NCI-H345 (cell line): ENCODE results near the gene TEX2.
A peak's percentile ranks its signal among the peaks of the same experiment; 100 is the strongest.

Source experiments
- DNase-seq: peaks from one replicate; lab custom pipeline; 2025; lab: John Stamatoyannopoulos, UW

Gene TEX2

GRCh38 chr17:64115043-64115698 lies 147.9 kb downstream of the TEX2 start:
- no peak for DNase-seq

- DNase-seq, result no peak
Measured at GRCh38 chr17:64113006-64113405, 150.1 kb downstream of the TEX2 start.

- DNase-seq, result no peak
Measured at GRCh38 chr17:64111831-64112230, 151.2 kb downstream of the TEX2 start.

- no peak for DNase-seq
Measured at GRCh38 chr17:64110379-64111152, 152.5 kb downstream of the TEX2 start.

GRCh38 chr17:64109400-64109799 lies 153.7 kb downstream of the TEX2 start:
- no peak for DNase-seq

- DNase-seq, result peak; percentile 2
Measured at GRCh38 chr17:64107500-64108236, 155.4 kb downstream of the TEX2 start.

- DNase-seq, result no peak
Measured at GRCh38 chr17:64106918-64107317, 156.1 kb downstream of the TEX2 start.

- no peak for DNase-seq
Measured at GRCh38 chr17:64103391-64104364, 159.4 kb downstream of the TEX2 start.

GRCh38 chr17:64102627-64103390 lies 160.3 kb downstream of the TEX2 start:
- no peak for DNase-seq

- DNase-seq, result no peak
Measured at GRCh38 chr17:64099543-64099942, 163.5 kb downstream of the TEX2 start.
